ES-I3 (cell line): Measurements from ENCODE around the gene PPFIBP2.

Source experiments
- H3K36me3 ChIP-seq: 2 replicates; pipeline ENCODE4 v1.6.1; 2013; ENCODE audit warnings: mild to moderate bottlenecking, low read length, control low read depth, moderate library complexity; ENCODE audit not compliant: insufficient read depth
- H3K4me1 ChIP-seq: 2 replicates; pipeline ENCODE4 v1.6.1; 2013; ENCODE audit warnings: mild to moderate bottlenecking, control low read depth, low read length; ENCODE audit not compliant: insufficient read depth
- H3K9ac ChIP-seq: 2 replicates; pipeline ENCODE4 v1.6.1; 2013; ENCODE audit warnings: low read depth, mild to moderate bottlenecking, low read length, moderate library complexity
- H3K9me3 ChIP-seq: 2 replicates; pipeline ENCODE4 v1.6.1; 2013; ENCODE audit warnings: mild to moderate bottlenecking, low read length, moderate library complexity; ENCODE audit not compliant: control insufficient read depth, insufficient read depth

Gene PPFIBP2

DNA sequence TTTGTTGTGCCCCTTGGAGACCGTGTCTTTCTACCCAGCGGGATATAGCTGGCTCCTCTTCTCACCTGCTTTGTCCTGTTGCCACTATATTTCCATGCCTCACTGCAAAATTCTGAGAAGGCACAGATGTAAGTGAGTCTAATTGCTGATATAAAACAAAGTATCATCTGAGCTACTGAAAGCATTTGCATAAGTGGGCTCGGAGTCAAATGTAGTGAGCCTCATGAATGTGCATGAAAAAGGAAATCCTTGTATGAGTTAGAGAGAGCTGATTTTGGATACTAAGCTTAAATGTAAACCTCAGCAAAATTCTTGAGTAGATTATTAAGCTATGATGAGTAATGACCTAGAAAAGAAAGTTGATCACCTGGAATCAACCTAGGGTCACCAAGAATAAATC is 178.6 kb downstream of the PPFIBP2 start:
- H3K4me1 ChIP-seq = peaks cover 10% of the 10 kb centered on the region
- 0 out of 2 replicates have a peak, but pooled peaks cover 4% of the 10 kb centered on the region for H3K36me3 ChIP-seq
- no peak overlapping the region for H3K9ac ChIP-seq
- no peaks in the 10 kb centered on the region for H3K9me3 ChIP-seq

DNA sequence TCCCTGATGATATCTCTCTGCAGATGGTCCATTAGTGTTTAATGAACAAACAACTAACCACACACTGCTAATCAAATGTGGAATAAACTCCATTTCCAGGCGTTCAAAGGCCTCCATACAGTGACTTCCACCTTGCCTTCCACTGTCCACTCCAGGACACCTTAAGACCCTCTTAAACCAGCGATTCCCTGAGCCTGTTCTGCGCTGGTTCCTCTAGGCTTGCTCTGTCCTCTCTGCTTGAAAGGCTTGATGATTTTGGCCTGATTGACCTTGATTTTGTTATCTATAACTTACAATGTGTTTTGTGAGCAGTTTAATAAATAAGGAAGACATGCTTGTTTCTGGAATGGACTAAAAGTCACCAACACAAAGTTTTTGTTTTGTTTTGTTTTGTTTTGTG is 180.4 kb downstream of the PPFIBP2 start:
- H3K9me3 ChIP-seq = no peaks in the 10 kb centered on the region
- H3K36me3 ChIP-seq = 0 out of 2 replicates have a peak, but pooled peaks cover 4% of the 10 kb centered on the region
- no peak overlapping the region; the same call in 1 of the 2 replicates for H3K9ac ChIP-seq
- 0 out of 2 replicates have a peak, but pooled peaks cover 3% of the 10 kb centered on the region for H3K4me1 ChIP-seq

DNA sequence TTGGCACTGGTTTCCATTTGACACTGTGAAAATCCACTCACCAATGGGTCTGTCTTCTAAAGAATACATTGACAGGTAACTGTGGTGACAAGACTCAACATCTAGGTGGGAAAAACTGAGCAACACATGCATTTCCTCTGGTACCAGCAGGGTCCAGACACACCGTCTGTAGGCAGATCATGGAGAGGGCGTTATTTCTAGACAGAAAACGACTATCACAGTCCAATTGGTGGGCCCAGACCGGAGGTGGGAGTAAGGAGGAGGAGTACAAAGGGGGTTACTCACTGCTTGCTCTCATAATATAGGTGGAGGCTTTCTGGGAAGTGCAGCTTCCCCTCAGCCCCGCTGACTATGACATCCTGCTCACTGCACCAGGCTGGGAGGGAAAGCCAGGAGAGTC is 182.6 kb downstream of the PPFIBP2 start:
- 0 out of 2 replicates have a peak, but pooled peaks cover 3% of the 10 kb centered on the region for H3K4me1 ChIP-seq
- no peak overlapping the region for H3K9ac ChIP-seq
- no peaks in the 10 kb centered on the region for H3K9me3 ChIP-seq
- 0 out of 2 replicates have a peak, but pooled peaks cover 4% of the 10 kb centered on the region for H3K36me3 ChIP-seq
